OCI-LY1 (cell line): ENCODE results near the gene COL23A1.

ENCODE experiments used
- H2AFZ ChIP-seq: fragments of 200-600 bp; sonication (generic), shearing (Covaris generic); 2 replicates; pipeline ENCODE4 v1.6.0; 2014; ENCODE audit warnings: antibody characterized with exemption, mild to moderate bottlenecking, low read length
- H3F3A ChIP-seq: fragments of 200-600 bp; sonication (generic), shearing (Covaris generic); 2 replicates; pipeline ENCODE4 v1.6.0; 2014; ENCODE audit warnings: mild to moderate bottlenecking, antibody characterized with exemption, low read length, moderate library complexity; ENCODE audit not compliant: insufficient read depth
- H3K27ac ChIP-seq: fragments of 200-600 bp; sonication (generic); 2 replicates; pipeline ENCODE4 v1.5.1; 2014; ENCODE audit warnings: low read length, mixed run types, mild to moderate bottlenecking, low read depth; ENCODE audit not compliant: poor library complexity, severe bottlenecking
- H3K27me3 ChIP-seq: fragments of 200-600 bp; sonication (generic); 2 replicates; pipeline ENCODE4 v1.6.0; 2014; ENCODE audit warnings: antibody characterized with exemption, mild to moderate bottlenecking, low read length, moderate library complexity; ENCODE audit not compliant: insufficient read depth
- H3K36me3 ChIP-seq: fragments of 200-600 bp; sonication (generic); 2 replicates; pipeline ENCODE4 v1.6.1; 2014; ENCODE audit warnings: mild to moderate bottlenecking, antibody characterized with exemption, low read length, moderate library complexity, mixed read lengths; ENCODE audit not compliant: insufficient read depth
- H3K4me1 ChIP-seq: fragments of 200-600 bp; sonication (generic); 2 replicates; pipeline ENCODE4 v1.5.1; 2014; ENCODE audit warnings: mild to moderate bottlenecking, low read length, moderate library complexity; ENCODE audit not compliant: insufficient read depth, severe bottlenecking
- H3K4me2 ChIP-seq: fragments of 200-600 bp; sonication (generic), shearing (Covaris generic); 2 replicates; pipeline ENCODE4 v1.6.1; 2014; ENCODE audit warnings: low read length
- H3K4me3 ChIP-seq: fragments of 200-600 bp; sonication (generic); 2 replicates; pipeline ENCODE4 v1.5.1; 2014; ENCODE audit warnings: low read length, low read depth, mild to moderate bottlenecking, mixed read lengths; ENCODE audit not compliant: poor library complexity, severe bottlenecking
- H3K79me2 ChIP-seq: fragments of 200-600 bp; shearing (Covaris generic); 2 replicates; pipeline ENCODE4 v1.6.1; 2016; ENCODE audit warnings: mixed run types, low read length, mixed read lengths; ENCODE audit not compliant: insufficient read depth
- H3K9ac ChIP-seq: fragments of 200-600 bp; sonication (generic), shearing (Covaris generic); 2 replicates; pipeline ENCODE4 v1.6.1; 2014; ENCODE audit warnings: mild to moderate bottlenecking, low read length, mixed read lengths
- H3K9me2 ChIP-seq: fragments of 200-600 bp; sonication (generic), shearing (Covaris generic); 2 replicates; pipeline ENCODE4 v1.6.1; 2014; ENCODE audit warnings: low read depth, mild to moderate bottlenecking, low read length, mixed read lengths
- H3K9me3 ChIP-seq: fragments of 200-600 bp; shearing (Covaris generic); 2 replicates; pipeline ENCODE4 v1.6.1; 2014; ENCODE audit warnings: low read length, mixed read lengths
- H4K20me1 ChIP-seq: fragments of 200-600 bp; sonication (generic), shearing (Covaris generic); 2 replicates; pipeline ENCODE4 v1.6.0; 2016; ENCODE audit warnings: mild to moderate bottlenecking, low read length; ENCODE audit not compliant: insufficient read depth
- EZH2 ChIP-seq: fragments of 200-600 bp; sonication (generic), shearing (Covaris generic); IDR thresholded peaks from 2 replicates; pipeline ENCODE4 v1.8.0; 2017; ENCODE audit warnings: borderline replicate concordance, mixed run types, mild to moderate bottlenecking, antibody characterized with exemption, low read length, moderate library complexity, mixed read lengths
- TF ChIP-seq, protein P1 (sequence below): fragments of 200-600 bp; sonication (generic), shearing (Covaris generic); IDR thresholded peaks from 2 replicates; pipeline ENCODE4 v1.5.1; 2017; ENCODE audit warnings: mild to moderate bottlenecking, antibody characterized with exemption, low read length, moderate library complexity, mixed read lengths

Gene COL23A1

DNA sequence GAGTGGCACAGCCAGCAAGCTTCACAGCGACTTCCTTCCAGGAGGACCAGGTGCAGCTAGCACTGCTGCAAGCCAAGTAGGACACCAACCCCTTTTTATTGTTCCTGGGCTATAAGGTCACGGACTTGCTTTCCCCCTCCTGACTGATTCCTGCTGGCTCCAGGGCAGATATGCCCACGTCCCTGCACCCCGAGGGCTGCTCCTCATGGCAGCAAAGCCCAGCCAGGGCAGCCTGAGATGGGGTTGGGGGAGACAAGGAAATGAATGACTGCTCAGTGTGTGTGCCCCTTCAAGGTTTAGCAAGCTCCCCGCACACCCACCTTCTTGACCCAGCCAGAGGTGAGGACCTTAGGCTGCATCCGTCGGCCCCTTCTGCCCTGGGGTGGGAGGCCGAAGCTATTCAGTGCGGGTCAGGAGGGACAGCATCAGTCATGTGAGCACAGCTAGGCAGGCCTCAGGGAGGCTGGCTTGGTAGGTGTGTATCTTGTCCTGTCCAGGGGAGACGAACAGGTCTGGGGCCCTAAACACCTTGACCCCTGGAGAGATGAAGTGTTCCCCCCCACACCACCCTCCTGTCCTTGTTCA, 221.4 kb downstream of the COL23A1 start:
- Histone ChIP-seq H3F3A (no peaks in the 10 kb centered on the region), H3K27me3 (peaks cover 4% of the 10 kb centered on the region; the same call in 1 of the 2 replicates), H4K20me1 (no peaks in the 10 kb centered on the region), H3K9me2 (no peaks in the 10 kb centered on the region), H3K36me3 (no peaks in the 10 kb centered on the region), H3K79me2 (no peaks in the 10 kb centered on the region), H2AFZ (no peak overlapping the region), H3K4me3 (no peak overlapping the region), H3K9ac (no peak overlapping the region), H3K4me1 (no peaks in the 10 kb centered on the region), H3K4me2 (no peak overlapping the region), H3K27ac (no peak overlapping the region), H3K9me3 (no peaks in the 10 kb centered on the region)
- TF ChIP-seq EZH2, result no peak
- TF ChIP-seq, protein P1, sequence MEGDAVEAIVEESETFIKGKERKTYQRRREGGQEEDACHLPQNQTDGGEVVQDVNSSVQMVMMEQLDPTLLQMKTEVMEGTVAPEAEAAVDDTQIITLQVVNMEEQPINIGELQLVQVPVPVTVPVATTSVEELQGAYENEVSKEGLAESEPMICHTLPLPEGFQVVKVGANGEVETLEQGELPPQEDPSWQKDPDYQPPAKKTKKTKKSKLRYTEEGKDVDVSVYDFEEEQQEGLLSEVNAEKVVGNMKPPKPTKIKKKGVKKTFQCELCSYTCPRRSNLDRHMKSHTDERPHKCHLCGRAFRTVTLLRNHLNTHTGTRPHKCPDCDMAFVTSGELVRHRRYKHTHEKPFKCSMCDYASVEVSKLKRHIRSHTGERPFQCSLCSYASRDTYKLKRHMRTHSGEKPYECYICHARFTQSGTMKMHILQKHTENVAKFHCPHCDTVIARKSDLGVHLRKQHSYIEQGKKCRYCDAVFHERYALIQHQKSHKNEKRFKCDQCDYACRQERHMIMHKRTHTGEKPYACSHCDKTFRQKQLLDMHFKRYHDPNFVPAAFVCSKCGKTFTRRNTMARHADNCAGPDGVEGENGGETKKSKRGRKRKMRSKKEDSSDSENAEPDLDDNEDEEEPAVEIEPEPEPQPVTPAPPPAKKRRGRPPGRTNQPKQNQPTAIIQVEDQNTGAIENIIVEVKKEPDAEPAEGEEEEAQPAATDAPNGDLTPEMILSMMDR, result no peak

DNA sequence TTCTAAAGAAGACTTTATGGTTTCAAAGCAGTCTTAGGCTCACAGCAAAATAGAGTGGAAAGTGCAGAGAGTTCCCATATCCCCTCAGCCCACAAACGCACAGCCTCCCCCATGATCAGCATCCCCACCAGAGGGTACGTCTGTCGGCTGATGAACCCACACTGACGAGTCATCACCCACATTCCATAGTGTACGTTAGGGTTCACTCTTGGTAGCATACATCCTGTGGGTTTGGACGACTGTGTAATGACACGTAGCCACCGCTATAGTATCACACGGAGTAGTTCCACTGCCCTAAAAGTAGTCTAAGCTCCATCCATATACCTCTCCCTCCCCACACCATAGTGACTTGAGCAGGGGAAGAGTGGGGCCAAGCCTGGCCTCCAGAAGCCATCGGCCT, 221.9 kb downstream of the COL23A1 start:
- Histone ChIP-seq H2AFZ (no peak overlapping the region), H3K27ac (no peak overlapping the region), H3K36me3 (no peaks in the 10 kb centered on the region), H3K4me2 (no peak overlapping the region), H3K9ac (no peak overlapping the region), H3F3A (no peaks in the 10 kb centered on the region), H3K9me2 (no peaks in the 10 kb centered on the region), H3K9me3 (no peaks in the 10 kb centered on the region), H3K4me3 (no peak overlapping the region), H3K79me2 (no peaks in the 10 kb centered on the region), H3K27me3 (peaks cover 4% of the 10 kb centered on the region; the same call in 1 of the 2 replicates), H4K20me1 (no peaks in the 10 kb centered on the region), H3K4me1 (no peaks in the 10 kb centered on the region)
- TF ChIP-seq, protein P1, result no peak
- TF ChIP-seq EZH2, result no peak

DNA sequence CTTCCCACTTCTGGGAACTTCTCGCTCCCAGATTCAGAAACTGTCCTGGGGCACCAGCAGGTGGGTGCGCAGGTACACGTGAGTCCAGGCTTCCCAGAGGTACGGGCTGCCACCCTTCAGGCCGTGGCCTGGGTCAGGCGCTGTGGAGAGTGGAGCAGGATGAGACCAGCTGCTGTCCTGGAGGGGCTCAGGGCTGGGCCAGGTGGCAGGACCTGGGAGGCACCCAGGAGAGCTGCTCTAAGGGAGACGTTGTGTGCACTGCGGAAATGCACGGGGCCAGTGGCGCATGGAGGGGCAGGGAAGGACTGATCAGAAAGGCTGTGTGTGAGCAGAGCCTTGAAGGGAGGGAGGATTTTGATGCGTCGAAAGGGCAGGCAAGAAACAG, 222.5 kb downstream of the COL23A1 start:
- TF ChIP-seq EZH2, result no peak
- TF ChIP-seq, protein P1, result no peak

More for the DNA sequence above, 222.5 kb downstream of the COL23A1 start:
- H3K36me3 ChIP-seq, result no peaks in the 10 kb centered on the region
- H3K9me3 ChIP-seq, result no peaks in the 10 kb centered on the region
- H3F3A ChIP-seq, result no peaks in the 10 kb centered on the region
- H3K27me3 ChIP-seq, result peaks cover 4% of the 10 kb centered on the region; the same call in 1 of the 2 replicates
- no peak overlapping the region for H3K4me3 ChIP-seq
- no peak overlapping the region for H3K4me2 ChIP-seq
- no peak overlapping the region for H2AFZ ChIP-seq
- no peaks in the 10 kb centered on the region for H3K4me1 ChIP-seq
- no peaks in the 10 kb centered on the region for H3K9me2 ChIP-seq
- no peaks in the 10 kb centered on the region for H3K79me2 ChIP-seq
- H4K20me1 ChIP-seq, result no peaks in the 10 kb centered on the region
- H3K27ac ChIP-seq, result no peak overlapping the region
- H3K9ac ChIP-seq, result no peak overlapping the region
